HG02884 (cell line): Measurements from ENCODE around the gene SETBP1.

Experiments
- ATAC-seq: cut with Tn5 transposase; IDR thresholded peaks from one replicate; pipeline ENCODE4 v1.9.1; 2021; ENCODE audit warnings: mild to moderate bottlenecking, moderate library complexity; ENCODE audit not compliant: unreplicated experiment

Gene SETBP1

GRCh38 chr18:44921974-44922373, 241.3 kb downstream of the SETBP1 start:
- ATAC-seq, result no peak

GRCh38 chr18:44922968-44923367, 242.3 kb downstream of the SETBP1 start:
- ATAC-seq, result no peak

- no peak for ATAC-seq
These were observed 244.3 kb downstream of the SETBP1 start for GRCh38 chr18:44924785-44925499.

GRCh38 chr18:44927127-44927849, 246.6 kb downstream of the SETBP1 start:
- no peak for ATAC-seq

- no peak for ATAC-seq
These were observed 254.2 kb downstream of the SETBP1 start for GRCh38 chr18:44934901-44935300.

- no peak for ATAC-seq
These were observed 254.8 kb downstream of the SETBP1 start for GRCh38 chr18:44935455-44935854.

- ATAC-seq, result no peak
These were observed 255.8 kb downstream of the SETBP1 start for GRCh38 chr18:44936485-44936884.

GRCh38 chr18:44937960-44938719, 257.5 kb downstream of the SETBP1 start:
- no peak for ATAC-seq

- no peak for ATAC-seq
These were observed 258.3 kb downstream of the SETBP1 start for GRCh38 chr18:44938720-44939665.

- ATAC-seq, result no peak
These were observed 260.8 kb downstream of the SETBP1 start for GRCh38 chr18:44941516-44941915.

- ATAC-seq, result no peak
These were observed 261.4 kb downstream of the SETBP1 start for GRCh38 chr18:44942073-44942472.

- no peak for ATAC-seq
These were observed 262.7 kb downstream of the SETBP1 start for GRCh38 chr18:44943311-44943881.

- ATAC-seq, result no peak
These were observed 263.8 kb downstream of the SETBP1 start for GRCh38 chr18:44944461-44944860.

GRCh38 chr18:44945888-44946401, 265.3 kb downstream of the SETBP1 start:
- ATAC-seq, result no peak

GRCh38 chr18:44946529-44947113, 265.9 kb downstream of the SETBP1 start:
- ATAC-seq, result no peak

GRCh38 chr18:44949967-44950366, 269.3 kb downstream of the SETBP1 start:
- no peak for ATAC-seq

GRCh38 chr18:44950685-44951195, 270.1 kb downstream of the SETBP1 start:
- no peak for ATAC-seq

- ATAC-seq, result no peak
These were observed 271.1 kb downstream of the SETBP1 start for GRCh38 chr18:44951748-44952147.

GRCh38 chr18:44954257-44954656, 273.6 kb downstream of the SETBP1 start:
- ATAC-seq, result no peak
